ENCODE results near the gene TLE4.

GRCh38 chr9:79571309-79572031 lies at the start of gene TLE4:
- TF ChIP-seq CTCF (IDR thresholded peaks at IDR 0.05): no peak
- peak; percentile 64 for TF ChIP-seq POLR2A (IDR thresholded peaks at IDR 0.05; ENCODE audit: low read length)
- no peak for TF ChIP-seq HOXA7 (CRISPR knock-in tag; IDR thresholded peaks at IDR 0.05)
- TF ChIP-seq RAD21 (conservative IDR thresholded peaks at IDR 0.05 in 1 of 2, IDR thresholded peaks at IDR 0.05 in 1 of 2): no peak
- no peak for TF ChIP-seq EP300 (IDR thresholded peaks at IDR 0.05)
- TF ChIP-seq BCL3 (IDR thresholded peaks at IDR 0.05): peak; percentile 87; the same call in 1 of the 3 replicates
- TF ChIP-seq REST (IDR thresholded peaks at IDR 0.05): 0 out of 2 replicates have a peak, but pooled peaks have one; percentile 23
- TF ChIP-seq RNF2 (IDR thresholded peaks at IDR 0.05; ENCODE audit: borderline replicate concordance, low read depth): no peak
- no peak for TF ChIP-seq BHLHE40 (IDR thresholded peaks at IDR 0.05; ENCODE audit: low read depth, low read length)

Data from A549 (cell line).